Keratinocyte (primary cell): ENCODE results near the gene FTH1. TPM values are rescaled to one million over a fixed set of nuclear protein-coding genes. Genes with fewer than 3 reads are reported as not detected.

ENCODE experiments used
- DNase-seq: peaks from one replicate; pipeline ENCODE4 v3.0.0-alpha.2; 2011; ENCODE audit warnings: low read depth, missing footprints, low spot score
- FAIRE-seq: peaks from 2 replicates; lab custom pipeline; 2011; peaks lifted over from hg19 to GRCh38; lab: Jason Lieb, UNC
- H2AFZ ChIP-seq: 2 replicates; pipeline ENCODE4 v1.6.0; 2012; ENCODE audit warnings: low read length, control low read depth, inconsistent platforms; ENCODE audit not compliant: control insufficient read depth
- H3K27ac ChIP-seq: 2 replicates; pipeline ENCODE4 v1.5.1; 2011; ENCODE audit warnings: low read length; ENCODE audit not compliant: control insufficient read depth, insufficient read depth
- H3K27me3 ChIP-seq: 3 replicates; pipeline ENCODE4 v1.6.0; 2011; ENCODE audit warnings: low read length; ENCODE audit not compliant: control insufficient read depth, insufficient read depth; ENCODE audit errors: extremely low read depth
- H3K36me3 ChIP-seq, 2 experiments: 2 replicates in 1 of 2; 3 replicates in 1 of 2; pipeline ENCODE4 v1.5.1; 2011; ENCODE audit warnings: low read length in 2 of 2, mild to moderate bottlenecking in 1 of 2; ENCODE audit not compliant: control insufficient read depth in 2 of 2, insufficient read depth in 2 of 2; ENCODE audit errors: extremely low read depth in 1 of 2
- H3K4me1 ChIP-seq: 3 replicates; pipeline ENCODE4 v1.5.1; 2011; ENCODE audit warnings: low read length; ENCODE audit not compliant: control insufficient read depth, insufficient read depth; ENCODE audit errors: extremely low read depth
- H3K4me2 ChIP-seq: 3 replicates; pipeline ENCODE4 v1.6.0; 2011; ENCODE audit warnings: low read depth, low read length; ENCODE audit not compliant: control insufficient read depth, insufficient read depth; ENCODE audit errors: extremely low read depth
- H3K4me3 ChIP-seq, 3 experiments: fragments of 200-600 bp in 1 of 3; sonication (generic) in 1 of 3; 2 replicates in 2 of 3; 3 replicates in 1 of 3; pipeline ENCODE4 v1.5.1; 2011 to 2016; ENCODE audit warnings: low read length in 3 of 3, mild to moderate bottlenecking in 3 of 3, control low read depth in 2 of 3, inconsistent platforms in 1 of 3, low read depth in 1 of 3, mixed read lengths in 1 of 3, mixed run types in 1 of 3, moderate library complexity in 1 of 3; ENCODE audit not compliant: control insufficient read depth in 2 of 3, insufficient read depth in 2 of 3; ENCODE audit errors: extremely low read depth in 1 of 3
- H3K79me2 ChIP-seq: 2 replicates; pipeline ENCODE4 v1.6.0; 2012; ENCODE audit warnings: low read length; ENCODE audit not compliant: control insufficient read depth, insufficient read depth
- H3K9ac ChIP-seq: 3 replicates; pipeline ENCODE4 v1.6.0; 2011; ENCODE audit warnings: low read length; ENCODE audit not compliant: control insufficient read depth, insufficient read depth; ENCODE audit errors: extremely low read depth
- H3K9me1 ChIP-seq: 3 replicates; pipeline ENCODE4 v1.6.0; 2011; ENCODE audit warnings: low read length; ENCODE audit not compliant: control insufficient read depth, insufficient read depth; ENCODE audit errors: extremely low read depth
- H3K9me3 ChIP-seq: 2 replicates; pipeline ENCODE4 v1.5.1; 2012; ENCODE audit warnings: low read depth, low read length; ENCODE audit not compliant: control insufficient read depth
- H4K20me1 ChIP-seq: 3 replicates; pipeline ENCODE4 v1.6.0; 2011; ENCODE audit warnings: low read length; ENCODE audit not compliant: control insufficient read depth, insufficient read depth; ENCODE audit errors: extremely low read depth
- EZH2 ChIP-seq: IDR thresholded peaks from one replicate; pipeline ENCODE4 v1.6.1; 2012; ENCODE audit warnings: inconsistent platforms, mild to moderate bottlenecking, low read length, moderate library complexity
- dilution Hi-C: fragments of 300-500 bp; cut with MboI; formaldehyde crosslinking; loops from one replicate; pipeline ENCODE4 v1.7.0; 2020; ENCODE audit warnings: low sequenced_read_pairs; ENCODE audit not compliant: extremely low pct_ligation_motif_present
- polyA plus RNA-seq, 5 experiments: library from polyadenylated mRNA; depleted of rRNA in 3 of 5; stranded (reverse) in 3 of 5; stranded (forward) in 1 of 5; unstranded in 1 of 5; fragments of >200 nt; gene quantifications; 1 replicate in 1 of 5; 2 replicates in 3 of 5; 3 replicates in 1 of 5; pipeline versions ENCODE4 v1.2.1 to v1.2.3, GENCODE V29; 2011 to 2012; ENCODE audit warnings: missing spikeins in 2 of 5, low read depth in 1 of 5, low replicate concordance in 1 of 5
- TF ChIP-seq, protein P1 (sequence below), 3 experiments: IDR thresholded peaks in 1 of 3; conservative IDR thresholded peaks in 1 of 3; optimal IDR thresholded peaks in 1 of 3; 2 replicates in 2 of 3; 3 replicates in 1 of 3; pipeline versions ENCODE3 to v1.5.1; 2011; ENCODE audit warnings: low read length in 3 of 3, mild to moderate bottlenecking in 3 of 3, moderate library complexity in 2 of 3, control low read depth in 1 of 3, inconsistent platforms in 1 of 3; ENCODE audit not compliant: insufficient read depth in 2 of 3; ENCODE audit errors: extremely low read depth in 1 of 3

FTH1 gene
- polyA plus RNA-seq, 1 donor (not counting 4 experiments of a cell fraction or from before 2014, with no cell fraction given): 1,058 TPM

DNA sequence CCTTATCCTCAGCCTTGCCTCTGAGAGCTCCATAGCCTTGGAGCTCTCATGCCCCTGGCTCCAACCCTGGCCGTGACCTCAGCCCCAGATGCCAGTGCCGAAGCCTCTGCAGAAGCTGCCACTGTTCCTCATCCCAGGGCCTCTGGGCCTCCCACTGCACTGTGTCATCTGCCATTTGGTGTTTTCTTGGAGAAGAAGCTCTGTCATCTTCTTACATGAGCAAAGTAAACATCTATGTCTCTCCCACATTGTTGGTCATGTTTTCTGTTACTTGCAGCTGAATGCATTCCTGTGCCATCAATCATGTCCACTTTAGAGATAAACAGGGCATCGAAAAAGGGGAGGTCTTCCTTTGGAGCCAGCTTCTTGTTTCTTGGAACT lies 45.0 kb upstream of the FTH1 start:
- TF ChIP-seq, protein P1, sequence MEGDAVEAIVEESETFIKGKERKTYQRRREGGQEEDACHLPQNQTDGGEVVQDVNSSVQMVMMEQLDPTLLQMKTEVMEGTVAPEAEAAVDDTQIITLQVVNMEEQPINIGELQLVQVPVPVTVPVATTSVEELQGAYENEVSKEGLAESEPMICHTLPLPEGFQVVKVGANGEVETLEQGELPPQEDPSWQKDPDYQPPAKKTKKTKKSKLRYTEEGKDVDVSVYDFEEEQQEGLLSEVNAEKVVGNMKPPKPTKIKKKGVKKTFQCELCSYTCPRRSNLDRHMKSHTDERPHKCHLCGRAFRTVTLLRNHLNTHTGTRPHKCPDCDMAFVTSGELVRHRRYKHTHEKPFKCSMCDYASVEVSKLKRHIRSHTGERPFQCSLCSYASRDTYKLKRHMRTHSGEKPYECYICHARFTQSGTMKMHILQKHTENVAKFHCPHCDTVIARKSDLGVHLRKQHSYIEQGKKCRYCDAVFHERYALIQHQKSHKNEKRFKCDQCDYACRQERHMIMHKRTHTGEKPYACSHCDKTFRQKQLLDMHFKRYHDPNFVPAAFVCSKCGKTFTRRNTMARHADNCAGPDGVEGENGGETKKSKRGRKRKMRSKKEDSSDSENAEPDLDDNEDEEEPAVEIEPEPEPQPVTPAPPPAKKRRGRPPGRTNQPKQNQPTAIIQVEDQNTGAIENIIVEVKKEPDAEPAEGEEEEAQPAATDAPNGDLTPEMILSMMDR (optimal IDR thresholded peaks at IDR 0.05 in 1 of 3, IDR thresholded peaks at IDR 0.05 in 1 of 3, conservative IDR thresholded peaks at IDR 0.05 in 1 of 3; ENCODE audit: extremely low read depth in 1 of 3, insufficient read depth in 2 of 3, low read length in 3 of 3): no peak
- TF ChIP-seq EZH2: no peak
- Histone ChIP-seq H3K9ac (no peak overlapping the region), H3K9me3 (no peaks in the 10 kb centered on the region), H3K9me1 (no peaks in the 10 kb centered on the region), H3K79me2 (no peaks in the 10 kb centered on the region), H4K20me1 (no peaks in the 10 kb centered on the region), H3K4me1 (peaks cover 14% of the 10 kb centered on the region), H3K4me3 (no peak overlapping the region), H3K27me3 (no peaks in the 10 kb centered on the region), H2AFZ (no peak overlapping the region), H3K36me3 (no peaks in the 10 kb centered on the region), H3K4me2 (no peak overlapping the region), H3K27ac (no peak overlapping the region)
- no peak for DNase-seq
- FAIRE-seq: no peak
- dilution Hi-C loops: no loop called here

DNA sequence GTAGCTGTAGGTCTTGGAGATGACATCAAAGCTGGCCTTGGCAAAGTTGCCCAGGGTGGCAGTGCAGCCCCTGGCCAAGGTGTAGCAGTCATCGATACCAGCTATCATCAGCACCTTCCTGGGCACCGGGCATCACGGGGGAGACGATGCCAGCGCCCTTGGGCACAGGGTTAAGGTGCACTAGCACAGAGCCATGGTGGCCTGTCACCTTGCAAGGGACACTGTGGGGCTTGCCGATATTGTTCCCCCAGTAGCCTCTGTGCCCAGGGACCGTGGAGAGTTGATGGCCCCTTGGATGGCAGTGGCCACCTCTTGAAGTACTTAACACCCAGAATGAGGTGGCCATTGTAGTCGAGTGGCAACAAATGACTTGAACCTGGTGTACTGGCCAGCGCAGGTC lies 44.4 kb upstream of the FTH1 start:
- no peak for TF ChIP-seq EZH2
- TF ChIP-seq, protein P1 (optimal IDR thresholded peaks at IDR 0.05 in 1 of 3, IDR thresholded peaks at IDR 0.05 in 1 of 3, conservative IDR thresholded peaks at IDR 0.05 in 1 of 3; ENCODE audit: extremely low read depth in 1 of 3, insufficient read depth in 2 of 3, low read length in 3 of 3): no peak
- Histone ChIP-seq H3K36me3 (no peaks in the 10 kb centered on the region), H3K27me3 (no peaks in the 10 kb centered on the region), H3K27ac (no peak overlapping the region), H3K9ac (no peak overlapping the region), H3K4me1 (peaks cover 14% of the 10 kb centered on the region), H2AFZ (no peak overlapping the region), H3K4me3 (no peak overlapping the region), H4K20me1 (no peaks in the 10 kb centered on the region), H3K4me2 (no peak overlapping the region), H3K9me3 (no peaks in the 10 kb centered on the region), H3K79me2 (no peaks in the 10 kb centered on the region), H3K9me1 (no peaks in the 10 kb centered on the region)
- DNase-seq: no peak
- no peak for FAIRE-seq
- dilution Hi-C loops: no loop called here
